ENCODE results near the gene UGT2A2.

The UGT2A2 gene

DNA sequence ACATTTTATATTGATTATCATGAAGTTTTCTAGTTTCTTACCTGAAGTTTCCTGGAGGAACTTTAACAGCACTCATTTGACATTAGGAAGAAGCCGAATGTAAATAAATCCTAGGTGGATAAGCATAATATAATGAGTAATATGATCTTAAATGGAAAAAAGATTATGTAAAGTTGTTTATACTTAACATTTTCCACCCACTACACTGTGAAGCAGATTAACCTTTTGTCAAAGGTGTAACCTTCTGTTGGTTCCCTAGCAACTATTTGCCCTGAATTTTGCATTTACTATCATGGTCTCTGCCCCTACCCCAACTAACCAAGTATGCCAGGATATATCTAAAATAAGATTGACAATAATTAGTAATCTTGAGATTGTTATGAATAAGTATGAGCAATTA lies 13.7 kb upstream of the UGT2A2 start, which contains the start of gene UGT2A1:
UGT2A1 (minus strand) TSS at position 101 of the 400 bp plus-strand sequence. CDS start 5,603 bp downstream, outside the sequence.
- H3K4me3 Mint-ChIP-seq, result no peak within 1 kb of the TSS
- TF ChIP-seq, protein P1, sequence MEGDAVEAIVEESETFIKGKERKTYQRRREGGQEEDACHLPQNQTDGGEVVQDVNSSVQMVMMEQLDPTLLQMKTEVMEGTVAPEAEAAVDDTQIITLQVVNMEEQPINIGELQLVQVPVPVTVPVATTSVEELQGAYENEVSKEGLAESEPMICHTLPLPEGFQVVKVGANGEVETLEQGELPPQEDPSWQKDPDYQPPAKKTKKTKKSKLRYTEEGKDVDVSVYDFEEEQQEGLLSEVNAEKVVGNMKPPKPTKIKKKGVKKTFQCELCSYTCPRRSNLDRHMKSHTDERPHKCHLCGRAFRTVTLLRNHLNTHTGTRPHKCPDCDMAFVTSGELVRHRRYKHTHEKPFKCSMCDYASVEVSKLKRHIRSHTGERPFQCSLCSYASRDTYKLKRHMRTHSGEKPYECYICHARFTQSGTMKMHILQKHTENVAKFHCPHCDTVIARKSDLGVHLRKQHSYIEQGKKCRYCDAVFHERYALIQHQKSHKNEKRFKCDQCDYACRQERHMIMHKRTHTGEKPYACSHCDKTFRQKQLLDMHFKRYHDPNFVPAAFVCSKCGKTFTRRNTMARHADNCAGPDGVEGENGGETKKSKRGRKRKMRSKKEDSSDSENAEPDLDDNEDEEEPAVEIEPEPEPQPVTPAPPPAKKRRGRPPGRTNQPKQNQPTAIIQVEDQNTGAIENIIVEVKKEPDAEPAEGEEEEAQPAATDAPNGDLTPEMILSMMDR (IDR thresholded peaks at IDR 0.05), result no peak
- no peaks in the 10 kb centered on the region for H3K9me3 Mint-ChIP-seq
- no peaks in the 10 kb centered on the region for H3K4me1 Mint-ChIP-seq
- H3K27me3 Mint-ChIP-seq (ENCODE audit: low read depth, poor library complexity), result peaks cover 2% of the 10 kb centered on the region
- no peak within 1 kb of the TSS for H3K27ac Mint-ChIP-seq
- no peaks in the 10 kb centered on the region for H3K36me3 Mint-ChIP-seq (ENCODE audit: low read depth)
- no peak for DNase-seq

DNA sequence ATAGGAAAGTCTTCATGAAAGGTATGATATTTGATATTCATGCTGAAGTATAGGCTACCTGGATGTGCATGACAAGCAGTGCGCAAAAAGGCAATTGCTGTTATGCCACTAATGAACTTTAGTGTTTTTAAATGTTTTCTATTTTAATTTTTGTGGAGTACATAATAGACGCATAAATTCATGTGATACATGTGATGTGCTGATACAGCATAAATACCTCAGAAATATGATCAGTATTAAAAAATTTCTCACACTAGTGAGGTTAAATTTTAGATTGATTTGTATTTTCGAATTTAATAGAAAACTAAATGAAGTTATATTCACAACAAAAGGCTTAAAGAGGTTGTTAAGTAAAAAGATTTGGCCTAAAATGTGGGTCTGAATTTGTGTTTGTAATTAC lies 11.4 kb upstream of the UGT2A2 start:
- Mint-ChIP-seq H3K27ac (no peak overlapping the region), H3K27me3 (ENCODE audit: low read depth, poor library complexity) (peaks cover 2% of the 10 kb centered on the region), H3K4me3 (no peak overlapping the region), H3K4me1 (no peaks in the 10 kb centered on the region), H3K9me3 (no peaks in the 10 kb centered on the region), H3K36me3 (ENCODE audit: low read depth) (no peaks in the 10 kb centered on the region)
- no peak for DNase-seq
- TF ChIP-seq, protein P1 (IDR thresholded peaks at IDR 0.05), result no peak

DNA sequence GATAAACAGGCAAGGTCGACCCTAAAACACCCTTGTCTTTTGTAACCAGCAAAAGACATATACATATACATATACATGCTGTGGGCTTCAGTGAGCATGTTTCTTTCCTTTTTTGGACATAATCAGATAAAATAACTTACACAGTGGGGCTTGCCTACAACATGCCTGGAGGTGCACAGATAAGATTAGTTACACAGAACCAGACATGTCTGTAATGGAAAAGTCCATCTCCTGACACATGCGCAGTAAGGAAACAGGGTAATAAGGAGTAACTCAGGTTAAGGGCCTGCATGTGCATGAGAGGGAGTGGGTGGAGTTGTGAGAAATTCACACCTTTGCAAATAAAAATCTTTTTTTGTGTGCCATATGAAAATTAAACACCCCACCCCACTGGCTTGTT lies 10.2 kb upstream of the UGT2A2 start:
- no peak for DNase-seq
- Mint-ChIP-seq H3K27ac (no peak overlapping the region), H3K4me1 (no peaks in the 10 kb centered on the region), H3K27me3 (ENCODE audit: low read depth, poor library complexity) (peaks cover 2% of the 10 kb centered on the region), H3K4me3 (no peak overlapping the region), H3K36me3 (ENCODE audit: low read depth) (no peaks in the 10 kb centered on the region), H3K9me3 (no peaks in the 10 kb centered on the region)
- TF ChIP-seq, protein P1 (IDR thresholded peaks at IDR 0.05), result no peak

DNA sequence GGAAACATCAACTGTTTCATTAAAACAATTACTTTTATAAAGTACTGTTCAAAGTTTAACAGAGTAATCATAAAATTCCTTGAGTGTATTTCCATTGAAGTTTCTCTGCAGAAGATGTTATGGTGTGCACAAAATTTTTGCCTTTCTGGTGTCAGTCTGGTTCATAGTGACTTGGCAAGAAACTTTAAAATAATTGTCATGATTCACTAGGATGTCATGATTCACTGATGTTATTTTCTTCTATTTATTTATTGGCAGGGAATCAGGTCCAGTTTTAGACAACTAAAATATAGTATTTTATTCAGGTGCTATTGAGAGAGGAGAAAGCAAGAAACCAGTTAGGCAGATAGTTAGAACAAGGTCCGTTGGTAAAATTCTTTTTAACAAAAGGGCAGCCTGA lies 9.8 kb upstream of the UGT2A2 start:
- H3K9me3 Mint-ChIP-seq, result no peaks in the 10 kb centered on the region
- no peaks in the 10 kb centered on the region for H3K36me3 Mint-ChIP-seq (ENCODE audit: low read depth)
- H3K4me1 Mint-ChIP-seq, result no peaks in the 10 kb centered on the region
- no peak for DNase-seq
- no peak overlapping the region for H3K27ac Mint-ChIP-seq
- TF ChIP-seq, protein P1 (IDR thresholded peaks at IDR 0.05), result no peak
- H3K27me3 Mint-ChIP-seq (ENCODE audit: low read depth, poor library complexity), result peaks cover 2% of the 10 kb centered on the region
- H3K4me3 Mint-ChIP-seq, result no peak overlapping the region

DNA sequence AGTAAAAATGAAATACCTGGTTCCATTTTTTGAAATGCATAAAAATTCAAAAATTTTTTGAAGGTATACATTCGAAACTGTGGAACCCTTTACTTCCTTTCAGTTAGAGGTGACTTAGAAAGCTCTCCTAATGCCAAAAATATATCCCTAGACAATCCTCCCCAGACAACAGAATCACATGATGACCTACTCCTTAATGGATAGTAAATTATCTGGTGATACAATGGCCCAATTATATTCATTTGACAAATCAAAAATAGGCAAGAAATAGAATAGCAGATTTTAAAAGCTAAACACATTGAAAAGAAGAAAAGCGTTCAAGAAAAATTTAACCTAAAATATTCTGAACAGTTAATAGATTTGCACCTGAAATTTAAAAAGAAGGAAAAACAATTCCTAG lies 3.5 kb upstream of the UGT2A2 start:
- no peaks in the 10 kb centered on the region for H3K4me1 Mint-ChIP-seq
- no peak overlapping the region for H3K27ac Mint-ChIP-seq
- DNase-seq, result no peak
- H3K4me3 Mint-ChIP-seq, result no peak overlapping the region
- no peaks in the 10 kb centered on the region for H3K9me3 Mint-ChIP-seq
- H3K27me3 Mint-ChIP-seq (ENCODE audit: low read depth, poor library complexity), result no peaks in the 10 kb centered on the region
- no peaks in the 10 kb centered on the region for H3K36me3 Mint-ChIP-seq (ENCODE audit: low read depth)
- TF ChIP-seq, protein P1 (IDR thresholded peaks at IDR 0.05), result no peak

DNA sequence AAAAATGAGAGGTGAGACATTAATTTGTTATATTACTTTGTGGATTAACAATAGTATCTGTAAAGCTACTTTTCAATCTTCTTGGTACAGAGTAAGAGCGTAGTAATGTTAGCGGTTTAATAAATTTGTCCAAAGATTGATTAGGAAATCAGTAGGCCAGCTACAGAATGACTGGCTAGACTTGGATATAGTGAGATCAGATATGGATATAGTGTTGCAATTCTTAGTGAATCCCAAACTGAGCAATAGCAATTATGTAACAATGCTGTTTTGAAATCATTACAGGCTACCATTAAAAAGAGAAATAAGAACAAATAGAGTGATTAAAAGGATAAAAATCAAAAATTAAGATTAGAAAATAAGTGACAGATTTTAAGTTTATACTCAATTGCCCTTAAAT lies 847 bp upstream of the UGT2A2 start:
- no peak for DNase-seq
- Mint-ChIP-seq H3K27ac (no peak overlapping the region), H3K4me1 (no peaks in the 10 kb centered on the region), H3K27me3 (ENCODE audit: low read depth, poor library complexity) (no peaks in the 10 kb centered on the region), H3K4me3 (no peak overlapping the region), H3K36me3 (ENCODE audit: low read depth) (no peaks in the 10 kb centered on the region), H3K9me3 (no peaks in the 10 kb centered on the region)
- TF ChIP-seq, protein P1 (IDR thresholded peaks at IDR 0.05), result no peak

All from nephron progenitor cell (in vitro differentiated cells).